ENCODE data around the gene MTG2. TPM values are rescaled to one million over a fixed set of nuclear protein-coding genes. Genes with fewer than 3 reads are reported as not detected.

MTG2 gene
- total and polyA plus RNA-seq, 2 of the 13 experiments (the other 11 are each of a cell fraction or from before 2014, with no cell fraction given), result 20.4 to 37.8 TPM

GRCh38 chr20:62176866-62177265, 6.0 kb upstream of the MTG2 start:
- no peaks in the 10 kb centered on the region for H4K20me1 ChIP-seq (ENCODE audit: insufficient read depth, low read length)
- WGBS (ENCODE audit: low lambda C conversion rate), result 94% methylated on average over 15 of the region's 15 CpGs
- H3K9ac ChIP-seq (ENCODE audit: insufficient read depth, low read depth, low read length), result no peak overlapping the region
- H3K4me2 ChIP-seq (ENCODE audit: low read depth, low read length), result no peak overlapping the region
- intact Hi-C loops (cut with micrococcal nuclease; ENCODE audit: unreplicated experiment) (no loop called here), in situ Hi-C loops (cut with HindIII; ENCODE audit: extremely low pct_ligation_motif_present, low pct_unique_long_range_greater_than_20kb) (no loop called here)
- peaks cover 4% of the 10 kb centered on the region for H3K4me1 ChIP-seq (ENCODE audit: insufficient read depth, low read length)
- no peaks in the 10 kb centered on the region for H3K9me3 ChIP-seq (ENCODE audit: low read length)
- H2AFZ ChIP-seq (ENCODE audit: low read length), result no peak overlapping the region
- POLR2A ChIA-PET, result no interaction called here
- FAIRE-seq (no peak), ATAC-seq (no peak), DNase-seq (ENCODE audit: low spot score) (no peak)
- H3K36me3 ChIP-seq (replicated peaks in 1 of 2; ENCODE audit: control insufficient read depth in 1 of 2, insufficient read depth in 2 of 2, low read length in 2 of 2), result peaks cover 29 to 48% of the 10 kb centered on the region in 2 experiments
- H3K4me3 ChIP-seq (replicated peaks in 1 of 3; ENCODE audit: insufficient read depth in 1 of 3, low read depth in 2 of 3, low read length in 3 of 3), result no peak overlapping the region
- CTCF ChIA-PET (ENCODE audit: low intra/inter-chr PET ratio, low total read pairs), result no interaction called here
- no peaks in the 10 kb centered on the region; a peak in 1 of 5 replicates for H3K27me3 ChIP-seq (ENCODE audit: control insufficient read depth in 1 of 2, insufficient read depth in 2 of 2, low read length in 2 of 2)
- TF ChIP-seq, protein P1, sequence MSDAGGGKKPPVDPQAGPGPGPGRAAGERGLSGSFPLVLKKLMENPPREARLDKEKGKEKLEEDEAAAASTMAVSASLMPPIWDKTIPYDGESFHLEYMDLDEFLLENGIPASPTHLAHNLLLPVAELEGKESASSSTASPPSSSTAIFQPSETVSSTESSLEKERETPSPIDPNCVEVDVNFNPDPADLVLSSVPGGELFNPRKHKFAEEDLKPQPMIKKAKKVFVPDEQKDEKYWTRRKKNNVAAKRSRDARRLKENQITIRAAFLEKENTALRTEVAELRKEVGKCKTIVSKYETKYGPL (CRISPR knock-in tag; IDR thresholded peaks at IDR 0.05), result no peak
- TF ChIP-seq, protein P2, sequence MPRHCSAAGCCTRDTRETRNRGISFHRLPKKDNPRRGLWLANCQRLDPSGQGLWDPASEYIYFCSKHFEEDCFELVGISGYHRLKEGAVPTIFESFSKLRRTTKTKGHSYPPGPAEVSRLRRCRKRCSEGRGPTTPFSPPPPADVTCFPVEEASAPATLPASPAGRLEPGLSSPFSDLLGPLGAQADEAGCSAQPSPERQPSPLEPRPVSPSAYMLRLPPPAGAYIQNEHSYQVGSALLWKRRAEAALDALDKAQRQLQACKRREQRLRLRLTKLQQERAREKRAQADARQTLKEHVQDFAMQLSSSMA (CRISPR knock-in tag; IDR thresholded peaks at IDR 0.05), result no peak
- TF ChIP-seq NFYC (CRISPR knock-in tag; IDR thresholded peaks at IDR 0.05) (no peak), HMGXB3 (CRISPR knock-in tag; IDR thresholded peaks at IDR 0.05; ENCODE audit: borderline replicate concordance) (no peak), DMAP1 (CRISPR knock-in tag; IDR thresholded peaks at IDR 0.05) (no peak), NCOA5 (CRISPR knock-in tag; IDR thresholded peaks at IDR 0.05) (no peak), SETDB1 (CRISPR knock-in tag; IDR thresholded peaks at IDR 0.05; ENCODE audit: borderline replicate concordance) (no peak)
- TF ChIP-seq, protein P3, sequence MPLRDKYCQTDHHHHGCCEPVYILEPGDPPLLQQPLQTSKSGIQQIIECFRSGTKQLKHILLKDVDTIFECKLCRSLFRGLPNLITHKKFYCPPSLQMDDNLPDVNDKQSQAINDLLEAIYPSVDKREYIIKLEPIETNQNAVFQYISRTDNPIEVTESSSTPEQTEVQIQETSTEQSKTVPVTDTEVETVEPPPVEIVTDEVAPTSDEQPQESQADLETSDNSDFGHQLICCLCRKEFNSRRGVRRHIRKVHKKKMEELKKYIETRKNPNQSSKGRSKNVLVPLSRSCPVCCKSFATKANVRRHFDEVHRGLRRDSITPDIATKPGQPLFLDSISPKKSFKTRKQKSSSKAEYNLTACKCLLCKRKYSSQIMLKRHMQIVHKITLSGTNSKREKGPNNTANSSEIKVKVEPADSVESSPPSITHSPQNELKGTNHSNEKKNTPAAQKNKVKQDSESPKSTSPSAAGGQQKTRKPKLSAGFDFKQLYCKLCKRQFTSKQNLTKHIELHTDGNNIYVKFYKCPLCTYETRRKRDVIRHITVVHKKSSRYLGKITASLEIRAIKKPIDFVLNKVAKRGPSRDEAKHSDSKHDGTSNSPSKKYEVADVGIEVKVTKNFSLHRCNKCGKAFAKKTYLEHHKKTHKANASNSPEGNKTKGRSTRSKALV (CRISPR knock-in tag; IDR thresholded peaks at IDR 0.05), result no peak
- BruUV-seq (replicated peaks), result no TSS peak
- H3K79me2 ChIP-seq (ENCODE audit: insufficient read depth, low read length), result peaks cover 5% of the 10 kb centered on the region
- no peak overlapping the region for H3K27ac ChIP-seq (ENCODE audit: extremely low read length, insufficient read depth, low read length)

Measured in HepG2 (cell line).